Small intestine (tissue), 7 donors: ENCODE measurements around the gene CHRD. TPM values are rescaled to one million over a fixed set of nuclear protein-coding genes. Genes with fewer than 3 reads are reported as not detected.

Experiments used
- DNase-seq, 2 donors: peaks; one replicate each; pipeline versions ENCODE4 v3.0.0 to v3.0.0-alpha.2; 2013
- FAIRE-seq: peaks from 2 replicates; lab custom pipeline; 2012; peaks lifted over from hg19 to GRCh38; lab: Jason Lieb, UNC
- H3K27ac ChIP-seq, 3 donors: one replicate each; pipeline ENCODE4 v1.5.1; 2013; ENCODE audit warnings: low read length in 2 of 3, mild to moderate bottlenecking in 2 of 3, control low read depth in 1 of 3, inconsistent platforms in 1 of 3, low read depth in 1 of 3, moderate library complexity in 1 of 3
- H3K27me3 ChIP-seq, 3 donors: one replicate each; pipeline ENCODE4 v1.6.1; 2013; ENCODE audit warnings: low read length in 3 of 3, inconsistent platforms in 1 of 3; ENCODE audit not compliant: control insufficient read depth in 3 of 3, insufficient read depth in 3 of 3
- H3K36me3 ChIP-seq, 3 donors: one replicate each; pipeline ENCODE4 v1.6.1; 2013; ENCODE audit warnings: low read length in 3 of 3, inconsistent platforms in 1 of 3, low read depth in 1 of 3, mild to moderate bottlenecking in 1 of 3, moderate library complexity in 1 of 3; ENCODE audit not compliant: control insufficient read depth in 3 of 3, insufficient read depth in 2 of 3
- H3K4me1 ChIP-seq, 3 donors: one replicate each; pipeline ENCODE4 v1.6.1; 2013; ENCODE audit warnings: low read length in 2 of 3, inconsistent platforms in 1 of 3, low read depth in 1 of 3, mild to moderate bottlenecking in 1 of 3, moderate library complexity in 1 of 3; ENCODE audit not compliant: control insufficient read depth in 3 of 3, insufficient read depth in 2 of 3
- H3K4me3 ChIP-seq, 3 donors: one replicate each; pipeline ENCODE4 v1.5.1; 2013; ENCODE audit warnings: low read length in 3 of 3, control low read depth in 1 of 3, inconsistent platforms in 1 of 3, low read depth in 1 of 3, mild to moderate bottlenecking in 1 of 3, moderate library complexity in 1 of 3
- H3K9me3 ChIP-seq, 2 donors: one replicate each; pipeline ENCODE4 v1.6.1; 2013; ENCODE audit warnings: low read depth in 1 of 2, low read length in 1 of 2; ENCODE audit not compliant: control insufficient read depth in 2 of 2, insufficient read depth in 1 of 2
- WGBS, 3 donors: extraction: QIAGEN DNeasy Blood & Tissue Kit; methylation state at CpG; one replicate each; pipeline ENCODE4 v1.1.7; 2013; 5-methylcytosine and 5-hydroxymethylcytosine counted together
- polyA plus RNA-seq, 4 donors: library from polyadenylated mRNA; stranded (reverse) in 3 of 4; unstranded in 1 of 4; fragments of 200-250 nt in 3 of 4; fragments of 120-200 nt in 1 of 4; gene quantifications; one replicate each; pipeline versions ENCODE4 v1.2.1 to v1.2.3, GENCODE V29; 2013
- donor health status: healthy with polysubstance abuse.
- donor health status: control.
- donor health status: control.
- donor health status: Bipolar disorder and iron deficiency.
- donor health status: healthy.

Gene CHRD
- polyA plus RNA-seq, 4 donors: 0.27 to 3.8 (median 3.4) TPM; not detected in 1

DNA sequence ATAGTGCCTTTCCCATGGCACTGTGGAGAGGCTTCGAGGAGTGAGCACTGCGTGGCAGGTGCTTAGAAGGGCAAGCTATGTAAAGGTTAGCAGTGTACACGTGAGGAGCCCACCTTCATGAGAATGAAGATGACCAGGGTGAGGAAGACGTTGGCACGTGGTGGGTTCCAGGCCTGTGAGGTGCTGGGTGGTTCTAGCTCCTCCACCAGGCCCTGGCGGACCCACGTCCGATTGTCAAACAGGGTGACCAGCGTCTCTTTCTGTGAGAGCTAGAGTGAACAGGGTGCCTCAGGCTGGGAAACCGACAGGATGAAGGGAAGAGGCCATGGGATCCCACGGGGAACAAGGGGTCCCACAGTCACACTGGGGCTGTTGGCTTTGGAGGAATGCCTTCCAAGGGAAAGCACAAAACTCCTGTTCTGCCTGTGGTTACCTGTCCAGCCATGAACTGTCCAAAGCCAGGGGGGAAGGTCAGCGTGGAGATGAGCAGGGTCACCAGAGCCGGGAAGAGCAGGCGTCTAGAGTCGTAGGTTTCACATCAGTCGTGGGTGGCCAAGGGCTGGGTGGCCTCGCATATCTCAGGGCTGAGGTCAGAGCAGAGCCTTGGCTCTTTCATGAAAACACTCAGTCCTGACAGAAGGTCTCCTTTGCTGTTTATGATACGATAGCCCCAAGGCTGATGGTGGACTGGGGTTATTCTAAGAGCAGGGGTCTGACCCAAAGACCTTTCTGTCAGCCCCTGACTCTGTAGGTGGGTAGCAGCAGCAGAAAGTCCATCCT is 24.4 kb upstream of the CHRD start:
- H3K9me3 ChIP-seq: no peaks in the 10 kb centered on the region
- no peak for FAIRE-seq
- no peak for DNase-seq
- no peaks in the 10 kb centered on the region for H3K27me3 ChIP-seq
- H3K27ac ChIP-seq: no peak overlapping the region
- peaks cover 4 to 26% (median 8%) of the 10 kb centered on the region in 3 donors for H3K4me1 ChIP-seq
- H3K36me3 ChIP-seq: peaks cover 0 to 86% (median 2%) of the 10 kb centered on the region in 3 donors
- WGBS, 3 donors: 81 to 85% (median 82%) methylated on average over 18 of the region's 18 CpGs
- H3K4me3 ChIP-seq: no peak overlapping the region

DNA sequence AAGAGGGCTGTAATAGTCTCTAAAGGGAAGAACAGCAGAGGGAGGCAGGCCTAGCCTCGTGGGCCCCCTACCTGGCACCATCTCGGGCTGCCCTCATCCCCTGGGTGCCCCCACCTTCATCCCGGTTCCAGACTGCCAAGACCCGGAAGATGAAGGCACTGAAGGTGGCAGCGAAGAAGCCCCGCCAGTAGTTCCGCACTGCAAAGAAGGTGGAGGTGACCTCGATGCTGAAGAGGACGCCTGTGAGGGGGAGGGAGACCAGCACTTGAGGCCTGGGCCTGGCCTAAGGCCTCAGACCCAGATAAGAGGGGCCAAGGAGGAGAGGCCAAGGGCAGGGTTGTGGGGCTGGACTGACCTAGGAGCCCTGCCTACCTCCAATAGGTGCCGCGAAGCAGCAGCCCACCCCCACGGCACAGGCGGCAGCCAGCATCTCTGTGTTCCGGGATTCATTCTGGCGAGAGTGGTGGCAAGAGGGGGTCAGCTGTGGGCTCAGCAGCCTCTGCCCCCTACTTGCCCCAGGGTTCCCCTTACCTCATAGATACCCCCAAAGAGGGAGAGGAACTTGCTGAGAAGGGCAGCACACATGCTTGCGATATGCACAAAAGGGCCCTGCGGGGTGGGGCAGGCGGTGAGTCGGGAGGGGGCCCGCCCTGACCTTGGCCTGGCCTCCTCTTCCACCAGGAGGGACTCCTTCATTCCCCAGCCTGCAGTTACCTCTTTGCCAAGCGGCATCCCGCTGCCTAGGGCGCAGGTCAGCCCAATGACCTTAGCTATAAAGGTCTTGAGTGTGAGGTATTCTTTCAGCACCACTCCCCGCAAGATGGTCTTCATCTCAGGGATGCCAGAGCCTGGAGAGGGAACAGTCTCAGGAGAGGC is 22.4 kb upstream of the CHRD start:
- WGBS, 3 donors: 93 to 94% (median 93%) methylated on average over 24 of the region's 24 CpGs

DNA sequence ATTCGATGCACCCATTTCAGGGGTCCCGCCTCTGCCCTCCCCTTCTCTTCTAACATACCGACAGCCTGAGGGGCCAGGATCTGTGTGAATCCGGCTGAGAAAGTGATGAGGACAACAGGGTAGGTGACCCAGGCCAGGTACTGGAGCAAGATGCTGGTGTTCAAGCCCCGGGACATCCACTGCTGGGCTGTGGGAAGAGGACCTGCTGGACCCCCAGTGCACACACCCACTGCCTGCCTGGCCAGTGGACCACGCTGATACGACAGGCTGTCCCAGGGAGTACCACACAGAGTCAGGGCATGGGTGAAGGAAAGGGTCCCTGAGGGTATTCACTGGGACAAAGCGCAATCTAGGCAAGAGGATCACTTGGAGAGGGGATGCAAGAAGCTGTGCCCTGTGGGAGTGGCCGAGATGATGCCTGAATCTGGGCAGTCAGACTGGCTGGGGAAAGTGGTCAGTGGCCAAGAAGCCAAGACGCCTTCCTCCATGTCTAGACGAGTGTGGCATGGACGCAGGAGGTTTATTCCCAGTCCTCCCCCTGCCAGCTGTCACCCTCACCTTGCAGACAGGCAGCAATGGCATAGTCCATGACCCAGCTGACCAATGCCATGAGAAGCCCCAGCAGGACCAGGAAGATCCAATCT is 21.6 kb upstream of the CHRD start:
- DNase-seq (no peak), FAIRE-seq (no peak)
- no peaks in the 10 kb centered on the region for H3K27me3 ChIP-seq
- no peaks in the 10 kb centered on the region for H3K9me3 ChIP-seq
- H3K36me3 ChIP-seq: peaks cover 0 to 62% (median 2%) of the 10 kb centered on the region in 3 donors
- no peak overlapping the region for H3K4me3 ChIP-seq
- H3K27ac ChIP-seq: no peak overlapping the region
- H3K4me1 ChIP-seq: peaks cover 0 to 14% (median 0%) of the 10 kb centered on the region in 3 donors
- WGBS, 3 donors: 92 to 94% (median 93%) methylated on average over 12 of the region's 12 CpGs

More for the DNA sequence above, 22.4 kb upstream of the CHRD start:
- Histone ChIP-seq H3K27ac (no peak overlapping the region), H3K27me3 (no peaks in the 10 kb centered on the region), H3K4me1 (peaks cover 0 to 21% (median 2%) of the 10 kb centered on the region in 3 donors), H3K9me3 (no peaks in the 10 kb centered on the region), H3K36me3 (peaks cover 0 to 70% (median 2%) of the 10 kb centered on the region in 3 donors), H3K4me3 (no peak overlapping the region)
- DNase-seq: no peak
- FAIRE-seq: no peak

DNA sequence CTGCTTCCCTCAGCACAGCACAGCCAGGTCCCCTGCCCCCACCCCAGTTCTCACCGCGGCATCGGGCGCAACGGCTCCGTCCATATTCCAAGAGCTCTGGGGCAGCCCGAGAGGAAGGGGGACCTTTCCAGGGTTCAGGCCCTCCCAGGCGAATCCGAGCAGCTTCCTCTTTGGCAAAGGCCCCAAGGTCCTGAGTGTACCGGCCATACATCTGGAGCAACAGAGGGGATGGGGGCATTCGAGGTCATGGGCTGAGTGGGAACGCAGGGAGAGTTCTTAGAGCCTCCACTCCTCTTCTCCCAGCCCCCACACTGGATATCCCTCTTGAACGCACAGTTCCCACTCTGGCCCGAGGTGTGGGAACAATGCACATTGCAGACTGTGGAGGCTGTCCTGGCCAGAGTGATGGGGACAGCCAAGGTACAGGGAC is 20.9 kb upstream of the CHRD start:
- WGBS, 3 donors: 71 to 88% (median 82%) methylated on average over 14 of the region's 14 CpGs
- H3K27me3 ChIP-seq: no peaks in the 10 kb centered on the region
- peaks cover 0 to 55% (median 2%) of the 10 kb centered on the region in 3 donors for H3K36me3 ChIP-seq
- H3K9me3 ChIP-seq: no peaks in the 10 kb centered on the region
- H3K4me1 ChIP-seq: peaks cover 0 to 17% (median under 1%) of the 10 kb centered on the region in 3 donors
- no peak overlapping the region for H3K4me3 ChIP-seq
- H3K27ac ChIP-seq: no peak overlapping the region
- DNase-seq: no peak
- FAIRE-seq: no peak

DNA sequence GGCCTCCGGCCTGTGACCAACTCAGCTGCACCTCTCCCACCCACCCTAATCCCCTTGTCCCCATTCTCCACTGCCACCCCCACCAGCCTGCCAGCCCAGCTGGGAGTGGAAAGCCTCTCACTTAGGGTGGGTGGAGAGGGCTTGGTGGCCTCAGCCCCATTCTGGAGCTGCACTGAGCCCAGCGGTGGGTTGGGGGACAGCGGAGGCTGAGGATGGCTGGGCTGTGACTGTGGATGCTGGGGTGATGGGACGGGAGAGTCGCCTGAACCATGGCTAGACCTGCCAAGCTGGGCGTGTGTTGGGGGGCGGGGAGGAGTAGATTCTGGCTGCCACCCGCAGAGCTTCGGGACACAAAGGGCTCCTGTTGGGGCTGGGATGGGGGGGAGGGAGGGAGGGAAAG is 20.2 kb upstream of the CHRD start:
- DNase-seq: no peak

DNA sequence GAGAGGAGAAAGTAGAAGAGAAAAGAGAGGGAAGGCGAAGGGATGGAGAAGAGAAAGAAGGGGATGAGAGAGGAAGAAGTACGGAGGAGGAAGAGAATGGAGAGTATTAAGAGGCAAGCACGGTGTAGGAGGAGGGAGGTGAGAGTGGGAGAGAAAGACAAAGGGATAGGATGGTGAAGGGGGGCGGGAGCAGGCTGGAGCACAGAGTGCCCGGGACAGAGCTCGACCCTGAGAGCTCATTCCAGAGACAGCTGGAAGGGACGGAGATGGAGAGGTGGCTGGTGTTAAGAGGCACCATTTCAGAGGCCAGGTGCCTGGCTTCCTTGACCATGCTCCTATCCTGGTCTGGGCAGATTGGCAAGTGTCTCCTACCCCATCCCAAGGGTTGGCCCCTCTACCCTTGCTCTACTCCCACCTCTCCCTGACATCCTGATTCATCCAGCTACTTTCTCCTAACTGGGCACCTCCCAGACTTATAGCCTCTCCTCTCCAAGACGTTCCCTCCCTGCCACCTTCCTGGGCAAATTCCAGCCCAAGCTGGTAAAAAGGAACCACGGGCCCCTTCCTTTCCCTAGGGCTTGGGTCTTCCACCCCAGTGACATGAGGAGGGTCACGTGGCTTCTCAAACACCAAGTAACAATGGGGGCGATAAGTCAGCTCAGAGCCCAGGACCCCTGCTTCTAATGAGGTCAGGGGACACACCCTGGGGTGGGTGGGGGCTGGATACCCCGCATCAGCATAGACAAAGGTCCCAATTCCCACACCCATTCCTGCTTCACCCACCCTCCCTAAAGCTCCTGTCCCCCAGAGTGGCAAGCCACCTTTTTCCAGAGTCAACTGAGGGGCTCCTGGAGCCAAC is 19.6 kb upstream of the CHRD start:
- 34 to 58% (median 37%) methylated on average over 12 of the region's 12 CpGs for WGBS, 3 donors
- Histone ChIP-seq H3K4me3 (peak overlapping the region in 2 of 3 donors; percentile 93 to 96), H3K27me3 (no peaks in the 10 kb centered on the region), H3K27ac (peak overlapping the region in 1 of 3 donors; percentile 88), H3K9me3 (no peaks in the 10 kb centered on the region), H3K36me3 (peaks cover 1 to 47% (median 2%) of the 10 kb centered on the region in 3 donors), H3K4me1 (peaks cover 0 to 28% (median 6%) of the 10 kb centered on the region in 3 donors)
- FAIRE-seq (no peak), DNase-seq (peak in 1 of 2 donors; percentile 20)

More for the DNA sequence above, 20.2 kb upstream of the CHRD start:
- H3K27me3 ChIP-seq: no peaks in the 10 kb centered on the region
- H3K36me3 ChIP-seq: peaks cover 0 to 52% (median 2%) of the 10 kb centered on the region in 3 donors
- no peak for FAIRE-seq
- H3K9me3 ChIP-seq: no peaks in the 10 kb centered on the region
- H3K4me3 ChIP-seq: peak overlapping the region in 1 of 3 donors; percentile 93
- peaks cover 0 to 21% (median 5%) of the 10 kb centered on the region in 3 donors for H3K4me1 ChIP-seq
- WGBS, 3 donors: 40 to 61% (median 59%) methylated on average over 9 of the region's 9 CpGs
- no peak overlapping the region for H3K27ac ChIP-seq

DNA sequence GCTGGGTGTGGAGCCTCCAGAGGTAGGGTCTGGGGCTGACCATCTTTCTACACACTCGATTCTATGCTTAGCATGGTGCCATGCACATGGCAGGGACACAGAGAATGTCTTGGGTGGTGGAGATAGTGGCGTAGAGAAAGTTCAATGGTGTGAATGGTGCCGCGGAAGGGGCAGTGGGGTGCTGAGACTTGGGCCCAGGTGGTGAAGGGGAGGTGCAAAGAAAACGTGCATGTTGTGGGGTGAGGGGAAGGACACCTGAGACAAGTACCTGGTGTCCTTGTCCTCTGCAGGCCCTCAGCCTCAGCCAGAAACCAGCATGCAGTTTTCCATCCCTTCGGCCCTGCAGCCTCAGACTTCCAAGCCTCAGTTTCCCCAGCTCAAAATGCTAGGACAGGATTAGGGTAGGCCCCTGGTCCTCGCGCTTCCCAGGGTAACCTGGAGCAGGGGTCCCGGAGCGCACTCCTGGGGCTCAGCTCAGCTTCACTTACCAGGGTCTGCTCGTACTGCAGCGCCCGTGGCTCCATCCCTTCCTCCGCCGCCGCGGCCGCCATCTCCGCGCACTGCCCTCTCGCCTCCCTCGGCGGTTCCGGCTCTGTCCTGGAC is 18.8 kb upstream of the CHRD start:
- FAIRE-seq (no peak), DNase-seq (peak in 1 of 2 donors; percentile 21)
- H3K27me3 ChIP-seq: no peaks in the 10 kb centered on the region
- H3K27ac ChIP-seq: peak overlapping the region; percentile 88 to 100 (median 97)
- peak overlapping the region; percentile 88 to 96 (median 93) for H3K4me3 ChIP-seq
- peaks cover 2 to 46% (median 2%) of the 10 kb centered on the region in 3 donors for H3K36me3 ChIP-seq
- peaks cover 0 to 31% (median 6%) of the 10 kb centered on the region in 3 donors for H3K4me1 ChIP-seq
- no peaks in the 10 kb centered on the region for H3K9me3 ChIP-seq
- 3 to 12% (median 8%) methylated on average over 13 to 24 of the region's 24 CpGs for WGBS, 3 donors
